HepG2 (cell line): ENCODE data around the gene ZNF652. TPM values are rescaled to one million over a fixed set of nuclear protein-coding genes. Genes with fewer than 3 reads are reported as not detected.

Source experiments
- ARHGAP35 ChIP-seq: sonication (generic); formaldehyde crosslinking; IDR thresholded peaks from 2 replicates; pipeline ENCODE4 v1.9.0; 2022; ENCODE audit warnings: mild to moderate bottlenecking, inconsistent platforms, moderate library complexity, missing genetic modification reagents, borderline replicate concordance
- ATF1 ChIP-seq: IDR thresholded peaks from 2 replicates; pipeline ENCODE4 v1.6.1; 2016; ENCODE audit warnings: mild to moderate bottlenecking, control low read depth
- CTCF ChIP-seq: sonication (generic); formaldehyde crosslinking; IDR thresholded peaks from 2 replicates; pipeline ENCODE4 v1.5.0; 2020; ENCODE audit warnings: mild to moderate bottlenecking, missing genetic modification reagents, moderate library complexity
- HMG20A ChIP-seq: IDR thresholded peaks from 2 replicates; pipeline ENCODE4 v1.6.1; 2016; ENCODE audit warnings: borderline replicate concordance
- HMG20B ChIP-seq: conservative IDR thresholded peaks from 2 replicates; pipeline ENCODE4 v1.6.1; 2016; ENCODE audit warnings: missing genetic modification reagents, missing compliant biosample characterization
- HNRNPH1 ChIP-seq: fragments of 200-400 bp; formaldehyde crosslinking; optimal IDR thresholded peaks from 2 replicates; pipeline ENCODE3; 2017; ENCODE audit warnings: mild to moderate bottlenecking, low read depth, low read length
- NR2F1 ChIP-seq, 2 experiments: fragments of 450-650 bp in 1 of 2; formaldehyde crosslinking in 1 of 2; IDR thresholded peaks; 2 replicates each; pipeline versions ENCODE4 v1.5.0 to v1.6.1; 2016 to 2020; ENCODE audit warnings: mild to moderate bottlenecking in 1 of 2, missing compliant biosample characterization in 1 of 2, missing genetic modification reagents in 1 of 2, moderate library complexity in 1 of 2
- NR2F2 ChIP-seq: IDR thresholded peaks from 2 replicates; pipeline ENCODE4 v1.6.1; 2012; ENCODE audit warnings: low read depth, inconsistent platforms, borderline replicate concordance
- PBX3 ChIP-seq: sonication (generic); formaldehyde crosslinking; IDR thresholded peaks from 2 replicates; pipeline ENCODE4 v1.8.1; 2023; ENCODE audit warnings: missing genetic modification reagents, inconsistent platforms, borderline replicate concordance
- PITX1 ChIP-seq: sonication (generic); formaldehyde crosslinking; IDR thresholded peaks from 2 replicates; pipeline ENCODE4 v1.5.1; 2020; ENCODE audit warnings: mild to moderate bottlenecking, missing genetic modification reagents
- RERE ChIP-seq: IDR thresholded peaks from 2 replicates; pipeline ENCODE4 v1.6.1; 2016; ENCODE audit warnings: low read depth, missing genetic modification reagents, missing compliant biosample characterization
- SETDB1 ChIP-seq: sonication (generic); formaldehyde crosslinking; IDR thresholded peaks from 2 replicates; pipeline ENCODE4 v1.5.1; 2020; ENCODE audit warnings: missing genetic modification reagents, mild to moderate bottlenecking, borderline replicate concordance
- TFE3 ChIP-seq: IDR thresholded peaks from 2 replicates; pipeline ENCODE4 v1.6.1; 2016
- THYN1 ChIP-seq: sonication (generic); formaldehyde crosslinking; IDR thresholded peaks from 2 replicates; pipeline ENCODE4 v1.8.1; 2023; ENCODE audit warnings: low read depth, mild to moderate bottlenecking, moderate library complexity, missing genetic modification reagents, borderline replicate concordance
- TRIM24 ChIP-seq: sonication (generic); formaldehyde crosslinking; IDR thresholded peaks from 2 replicates; pipeline ENCODE4 v1.8.0; 2022; ENCODE audit warnings: mild to moderate bottlenecking, missing genetic modification reagents
- ZNF460 ChIP-seq: sonication (generic); formaldehyde crosslinking; IDR thresholded peaks from 2 replicates; pipeline ENCODE4 v1.5.1; 2020; ENCODE audit warnings: missing genetic modification reagents, mild to moderate bottlenecking, borderline replicate concordance
- ZNF782 ChIP-seq: sonication (generic); formaldehyde crosslinking; IDR thresholded peaks from 2 replicates; pipeline ENCODE4 v1.4.0; 2020; ENCODE audit warnings: missing genetic modification reagents, mild to moderate bottlenecking, borderline replicate concordance
- ZSCAN20 ChIP-seq: sonication (generic); formaldehyde crosslinking; IDR thresholded peaks from 2 replicates; pipeline ENCODE4 v1.4.0; 2020; ENCODE audit warnings: missing genetic modification reagents, mild to moderate bottlenecking, borderline replicate concordance
- polyA plus RNA-seq, 8 experiments: library from polyadenylated mRNA; depleted of rRNA in 3 of 8; stranded (reverse) in 7 of 8; unstranded in 1 of 8; fragments of >200 nt; fragmentation: Illumina TruSeq in 4 of 8; extraction: Trizol in 4 of 8; gene quantifications; 2 replicates each; pipeline versions ENCODE4 v1.2.1 to v1.2.3, GENCODE V29; 2011 to 2016; ENCODE audit warnings: low read depth in 4 of 8, missing spikeins in 1 of 8, mixed read lengths in 1 of 8; ENCODE audit not compliant: insufficient read depth in 1 of 8
- total RNA-seq, 5 experiments: library from RNA; depleted of rRNA; stranded (reverse); fragments of >200 nt; fragmentation: Illumina TruSeq; extraction: Trizol; gene quantifications; 2 replicates each; pipeline ENCODE4 v1.2.3, GENCODE V29; 2016; ENCODE audit warnings: low read depth in 1 of 5

Gene ZNF652
- total and polyA plus RNA-seq, 2 of the 13 experiments (the other 11 are each of a cell fraction or from before 2014, with no cell fraction given) = 16.2 to 30.2 TPM

- TF ChIP-seq RERE (CRISPR knock-in tag) = no peak
- peak; percentile 99 for TF ChIP-seq CTCF (CRISPR knock-in tag)
- no peak for TF ChIP-seq HNRNPH1
- TF ChIP-seq HMG20B (CRISPR knock-in tag) = no peak
- TF ChIP-seq ATF1 (CRISPR knock-in tag) = no peak
- TF ChIP-seq ZNF460 (CRISPR knock-in tag) = no peak
- no peak for TF ChIP-seq TFE3 (CRISPR knock-in tag)
- no peak for TF ChIP-seq NR2F1 (CRISPR knock-in tag; IDR thresholded peaks at IDR 0.05)
- TF ChIP-seq HMG20A = no peak
- no peak for TF ChIP-seq SETDB1 (CRISPR knock-in tag)
- no peak for TF ChIP-seq PBX3
- no peak for TF ChIP-seq ZNF782 (CRISPR knock-in tag)
- TF ChIP-seq NR2F2 = no peak
- peak; percentile 65; the same call in 1 of the 2 replicates for TF ChIP-seq PITX1 (CRISPR knock-in tag)
- no peak for TF ChIP-seq ARHGAP35 (CRISPR knock-in tag)
- TF ChIP-seq ZSCAN20 (CRISPR knock-in tag) = no peak
- TF ChIP-seq THYN1 (CRISPR knock-in tag) = no peak
- no peak for TF ChIP-seq TRIM24 (CRISPR knock-in tag)
Measured at GRCh38 chr17:49407981-49408501, 46.0 kb upstream of the ZNF652 start (continued).
